Common myeloid progenitor, CD34-positive (primary cell): ENCODE measurements around the gene NETO2.
"Not testable (repeated sequence)": the region's sequence is repeated elsewhere in the genome, so short reads cannot be mapped to it uniquely, and the experiment has no call there.

Source experiments
- CTCF ChIA-PET: fragments of 350-600 bp; sonication (Branson Sonifier 250); formaldehyde crosslinking; loops from one replicate; lab custom pipeline; 2021; ENCODE audit warnings: antibody characterized with exemption; lab: Charles Lee
- POLR2A ChIA-PET: fragments of 350-600 bp; sonication (Branson Sonifier 250); formaldehyde crosslinking; loops from one replicate; lab custom pipeline; 2021; ENCODE audit warnings: antibody characterized with exemption; lab: Charles Lee
- DNase-seq, 3 donors: peaks; one replicate each; pipeline versions ENCODE4 v3.0.0 to v3.0.0-alpha.2; 2013
- H3K27ac ChIP-seq, 2 experiments: 1 replicate in 1 of 2; 2 replicates in 1 of 2; pipeline ENCODE4 v1.7.0; 2013; ENCODE audit warnings: inconsistent platforms in 2 of 2, low read length in 2 of 2, mild to moderate bottlenecking in 2 of 2, low read depth in 1 of 2, moderate library complexity in 1 of 2; ENCODE audit not compliant: severe bottlenecking in 2 of 2, insufficient read depth in 1 of 2, poor library complexity in 1 of 2
- H3K27me3 ChIP-seq, 5 experiments: replicated peaks in 2 of 5; 1 replicate in 3 of 5; 2 replicates in 2 of 5; pipeline versions ENCODE4 v1.6.1 to v1.7.0; 2013; ENCODE audit warnings: low read length in 4 of 5, mild to moderate bottlenecking in 2 of 5, moderate library complexity in 2 of 5, inconsistent platforms in 1 of 5; ENCODE audit not compliant: insufficient read depth in 5 of 5, control insufficient read depth in 4 of 5
- H3K36me3 ChIP-seq, 4 experiments: 1 replicate in 2 of 4; 2 replicates in 2 of 4; pipeline versions ENCODE4 v1.6.1 to v1.7.0; 2013; ENCODE audit warnings: low read length in 3 of 4, control low read depth in 1 of 4, mild to moderate bottlenecking in 1 of 4; ENCODE audit not compliant: control insufficient read depth in 4 of 4, insufficient read depth in 4 of 4
- H3K4me1 ChIP-seq, 4 experiments: 1 replicate in 3 of 4; 2 replicates in 1 of 4; pipeline versions ENCODE4 v1.6.1 to v1.7.1; 2013; ENCODE audit warnings: low read length in 3 of 4, mild to moderate bottlenecking in 3 of 4, control low read depth in 1 of 4, inconsistent platforms in 1 of 4, moderate library complexity in 1 of 4; ENCODE audit not compliant: control insufficient read depth in 4 of 4, insufficient read depth in 4 of 4; ENCODE audit errors: control extremely low read depth in 1 of 4
- H3K4me3 ChIP-seq, 7 experiments: 1 replicate in 4 of 7; 2 replicates in 3 of 7; pipeline versions ENCODE4 v1.5.1 to v1.7.0; 2013; ENCODE audit warnings: mild to moderate bottlenecking in 7 of 7, low read length in 6 of 7, moderate library complexity in 6 of 7, inconsistent platforms in 2 of 7, low read depth in 2 of 7, control low read depth in 1 of 7; ENCODE audit not compliant: insufficient read depth in 4 of 7, control insufficient read depth in 1 of 7; ENCODE audit errors: extremely low read depth in 1 of 7
- H3K9me3 ChIP-seq, 5 experiments: 1 replicate in 4 of 5; 2 replicates in 1 of 5; pipeline versions ENCODE4 v1.6.1 to v1.7.1; 2013; ENCODE audit warnings: low read length in 4 of 5, mild to moderate bottlenecking in 2 of 5, inconsistent platforms in 1 of 5, low read depth in 1 of 5, moderate library complexity in 1 of 5; ENCODE audit not compliant: control insufficient read depth in 4 of 5, insufficient read depth in 2 of 5; ENCODE audit errors: control extremely low read depth in 1 of 5
- WGBS: methylation state at CpG from one replicate; pipeline ENCODE4 v1.1.5; 2013; ENCODE audit not compliant: insufficient coverage; 5-methylcytosine and 5-hydroxymethylcytosine counted together

NETO2 gene

GRCh38 chr16:47059130-47059529 is 84.6 kb downstream of the NETO2 start:
- H3K27me3 ChIP-seq, result peaks cover 0 to 14% (median 0%) of the 10 kb centered on the region in 5 experiments
- ChIA-PET POLR2A (interaction anchor here (0.6 kb wide), 1 partner anchor 10 kb away, joined by 4 read pairs; no protein-coding TSS in a partner anchor), CTCF (interaction anchor here (0.9 to 1.4 kb wide), 2 partner anchors 21 to 39 kb away, joined by 3 to 4 read pairs; no protein-coding TSS in a partner anchor)
- H3K27ac ChIP-seq, H3K36me3 ChIP-seq, H3K4me1 ChIP-seq, DNase-seq, H3K9me3 ChIP-seq, H3K4me3 ChIP-seq: not testable (repeated sequence)
- 100% methylated on average over 1 of the region's 2 CpGs for WGBS

GRCh38 chr16:47058295-47059086 is 85.3 kb downstream of the NETO2 start:
- 93% methylated on average over 9 of the region's 14 CpGs for WGBS
- ChIA-PET CTCF (interaction anchor here (0.9 to 1.4 kb wide), 2 partner anchors 21 to 39 kb away, joined by 3 to 4 read pairs; no protein-coding TSS in a partner anchor), POLR2A (interaction anchor here (0.6 kb wide), 1 partner anchor 10 kb away, joined by 4 read pairs; no protein-coding TSS in a partner anchor)
- Histone ChIP-seq H3K4me1 (no peaks in the 10 kb centered on the region), H3K36me3 (no peaks in the 10 kb centered on the region), H3K4me3 (no peak overlapping the region), H3K9me3 (peaks cover 0 to 4% (median 0%) of the 10 kb centered on the region in 5 experiments), H3K27me3 (peaks cover 0 to 14% (median 0%) of the 10 kb centered on the region in 5 experiments), H3K27ac (no peak overlapping the region)
- no peak for DNase-seq

DNA sequence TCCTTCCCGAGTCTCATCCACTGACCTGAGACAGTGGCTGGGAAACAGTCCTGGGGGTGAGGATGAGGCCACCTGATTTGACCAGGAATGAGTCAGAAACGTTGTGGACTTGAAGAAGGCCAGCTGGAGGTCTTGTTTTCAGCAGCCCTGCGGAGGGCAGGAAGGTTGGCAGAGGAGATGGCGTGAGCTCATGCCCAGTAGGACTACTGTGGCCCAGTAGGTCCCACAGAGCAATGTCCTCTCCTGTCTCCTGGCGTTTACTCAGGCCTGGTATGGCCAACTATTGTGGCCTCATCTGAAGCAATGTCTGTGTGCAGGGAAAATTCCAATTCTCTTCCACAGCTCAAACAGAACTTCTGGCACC is 86.1 kb downstream of the NETO2 start:
- H3K36me3 ChIP-seq, result no peaks in the 10 kb centered on the region
- peaks cover 0 to 14% (median 0%) of the 10 kb centered on the region in 5 experiments for H3K27me3 ChIP-seq
- WGBS, result 90% methylated on average over 5 of the region's 5 CpGs
- ChIA-PET CTCF (no interaction called here), POLR2A (no interaction called here)
- no peak overlapping the region for H3K27ac ChIP-seq
- no peak for DNase-seq
- no peak overlapping the region for H3K4me3 ChIP-seq
- no peaks in the 10 kb centered on the region for H3K4me1 ChIP-seq
- peaks cover 0 to 4% (median 0%) of the 10 kb centered on the region in 5 experiments for H3K9me3 ChIP-seq

- Histone ChIP-seq H3K9me3 (peaks cover 0 to 3% (median 0%) of the 10 kb centered on the region in 5 experiments), H3K4me1 (no peaks in the 10 kb centered on the region), H3K27me3 (peaks cover 0 to 14% (median 0%) of the 10 kb centered on the region in 5 experiments), H3K27ac (no peak overlapping the region), H3K36me3 (no peaks in the 10 kb centered on the region), H3K4me3 (no peak overlapping the region)
- CTCF ChIA-PET, result no interaction called here
- 89% methylated on average over 3 of the region's 4 CpGs for WGBS
- POLR2A ChIA-PET, result no interaction called here
- no peak for DNase-seq
Observed at GRCh38 chr16:47056688-47057629, 86.8 kb downstream of the NETO2 start.

DNA sequence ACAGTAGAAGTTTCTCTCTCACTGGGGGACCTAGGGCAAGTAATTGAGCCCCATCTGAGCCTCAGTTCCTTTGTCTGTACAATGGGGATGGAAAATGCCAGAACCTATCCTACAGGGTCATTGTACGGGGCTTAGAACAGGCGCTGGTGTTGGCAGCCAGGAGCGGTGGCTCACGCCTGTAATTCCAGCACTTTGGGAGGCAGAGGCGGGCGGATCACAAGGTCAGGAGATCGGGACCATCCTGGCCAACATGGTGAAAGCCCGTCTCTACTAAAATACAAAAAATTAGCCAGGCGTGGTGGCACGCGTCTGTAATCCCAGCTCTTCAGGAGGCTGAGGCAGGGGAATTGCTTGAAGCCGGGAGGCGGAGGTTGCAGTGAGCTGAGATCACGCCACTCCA is 87.7 kb downstream of the NETO2 start:
- H3K4me3 ChIP-seq, CTCF ChIA-PET, H3K36me3 ChIP-seq, H3K27ac ChIP-seq, H3K4me1 ChIP-seq, DNase-seq, POLR2A ChIA-PET, H3K27me3 ChIP-seq, H3K9me3 ChIP-seq: not testable (repeated sequence)
- WGBS, result 100% methylated on average over 7 of the region's 14 CpGs

DNA sequence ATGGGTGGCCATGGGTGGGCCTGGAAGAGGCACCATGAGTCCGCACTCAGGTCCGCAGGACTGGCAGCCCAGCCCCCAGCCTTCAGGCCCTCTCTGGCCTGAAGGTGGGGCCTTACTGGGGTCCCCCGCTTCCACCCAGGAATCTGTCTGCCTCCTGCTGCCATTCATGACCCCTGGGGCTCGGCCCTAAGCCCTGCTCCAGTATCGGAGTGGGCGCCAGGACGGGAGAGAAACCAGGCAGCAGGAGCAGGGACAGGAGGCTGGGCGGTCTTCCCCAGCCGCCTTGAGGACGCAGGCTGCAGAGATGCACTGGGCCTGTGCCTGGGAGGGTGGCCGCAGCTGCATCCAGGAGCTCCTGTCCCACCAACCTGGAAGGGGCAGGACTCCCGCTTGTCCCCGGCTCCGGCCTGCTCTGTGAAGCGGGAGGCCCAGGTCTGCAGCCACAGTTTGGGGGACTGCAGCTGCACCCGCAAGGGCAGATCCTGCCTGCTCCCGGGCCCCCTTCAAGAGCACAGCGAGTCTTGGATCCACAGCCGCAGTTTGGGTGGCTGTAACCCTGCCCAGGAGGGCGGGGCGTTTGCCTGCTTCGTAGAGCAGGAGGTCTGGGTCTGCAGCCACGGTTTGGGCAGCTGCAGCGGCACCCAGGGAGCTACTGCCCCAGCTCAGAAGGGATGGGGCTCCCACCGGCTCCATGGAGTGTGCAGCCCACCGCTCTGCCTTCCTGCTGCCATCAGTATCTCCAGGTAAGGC is 88.4 kb downstream of the NETO2 start:
- CTCF ChIA-PET, result no interaction called here
- peaks cover 0 to 10% (median 0%) of the 10 kb centered on the region in 5 experiments for H3K27me3 ChIP-seq
- H3K4me3 ChIP-seq, result no peak overlapping the region
- H3K27ac ChIP-seq, result no peak overlapping the region
- POLR2A ChIA-PET, result no interaction called here
- H3K36me3 ChIP-seq, result no peaks in the 10 kb centered on the region
- DNase-seq, result no peak
- H3K4me1 ChIP-seq, result no peaks in the 10 kb centered on the region
- WGBS, result 94% methylated on average over 26 of the region's 26 CpGs
- H3K9me3 ChIP-seq, result no peaks in the 10 kb centered on the region
